Measurements from ENCODE around the gene DENND5B. TPM values are rescaled to one million over a fixed set of nuclear protein-coding genes. Genes with fewer than 3 reads are reported as not detected.
A peak's percentile ranks its signal among the peaks of the same experiment; 100 is the strongest.

DENND5B gene
- total RNA-seq, 1 experiment from 2014 or later: 13.8 TPM

DNA sequence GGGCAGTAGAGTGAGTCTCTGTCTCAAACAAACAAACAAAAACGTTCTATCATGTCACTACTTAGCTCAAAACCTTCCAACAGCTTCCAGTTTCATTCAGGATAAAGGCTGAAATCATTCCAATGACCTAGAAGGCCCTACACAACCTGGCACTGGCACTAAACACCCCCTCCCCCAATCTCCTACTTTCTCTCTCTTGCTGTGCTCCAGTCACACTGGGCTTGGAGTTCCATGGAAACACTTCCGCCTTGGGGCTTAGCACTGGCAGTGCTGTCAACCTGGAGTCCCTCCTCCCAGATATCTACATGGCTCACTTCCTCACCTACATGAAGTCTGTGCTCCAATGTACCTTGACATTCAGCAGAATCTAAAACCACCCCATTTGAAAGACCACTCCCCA is 199.9 kb downstream of the DENND5B start:
- ChIA-PET CTCF (no interaction called here), POLR2A (interaction anchor here (1.0 kb wide), 1 partner anchor 65 kb away, joined by 3 read pairs; the partner anchor contains the start of gene SINHCAF)
- no peak for DNase-seq (ENCODE audit: low spot score)
- no peaks in the 10 kb centered on the region for H3K27me3 Mint-ChIP-seq (ENCODE audit: low read depth)
- H3K4me3 Mint-ChIP-seq: no peak overlapping the region
- no peaks in the 10 kb centered on the region for H3K36me3 Mint-ChIP-seq
- H3K9me3 Mint-ChIP-seq: no peaks in the 10 kb centered on the region
- no peak for ATAC-seq
- peak overlapping the region; percentile 77 for H3K27ac Mint-ChIP-seq
- peaks cover 46% of the 10 kb centered on the region for H3K4me1 Mint-ChIP-seq
- TF ChIP-seq ZNF532 (CRISPR knock-in tag; IDR thresholded peaks at IDR 0.05; ENCODE audit: borderline replicate concordance): no peak
- no peak for TF ChIP-seq ELF4 (CRISPR knock-in tag; IDR thresholded peaks at IDR 0.05; ENCODE audit: low read depth)
- no peak for TF ChIP-seq ZBTB21 (CRISPR knock-in tag; IDR thresholded peaks at IDR 0.05; ENCODE audit: borderline replicate concordance)
- no peak for TF ChIP-seq ZNF232 (CRISPR knock-in tag; IDR thresholded peaks at IDR 0.05)
- TF ChIP-seq NR1H2 (CRISPR knock-in tag; IDR thresholded peaks at IDR 0.05): no peak
- no peak for TF ChIP-seq FOXP4 (CRISPR knock-in tag; IDR thresholded peaks at IDR 0.05)
- TF ChIP-seq ATF1 (CRISPR knock-in tag; IDR thresholded peaks at IDR 0.05): no peak
- no peak for TF ChIP-seq HMGA2 (CRISPR knock-in tag; IDR thresholded peaks at IDR 0.05)
- no peak for TF ChIP-seq FOXP1 (CRISPR knock-in tag; IDR thresholded peaks at IDR 0.05; ENCODE audit: borderline replicate concordance)
- TF ChIP-seq, protein P1, sequence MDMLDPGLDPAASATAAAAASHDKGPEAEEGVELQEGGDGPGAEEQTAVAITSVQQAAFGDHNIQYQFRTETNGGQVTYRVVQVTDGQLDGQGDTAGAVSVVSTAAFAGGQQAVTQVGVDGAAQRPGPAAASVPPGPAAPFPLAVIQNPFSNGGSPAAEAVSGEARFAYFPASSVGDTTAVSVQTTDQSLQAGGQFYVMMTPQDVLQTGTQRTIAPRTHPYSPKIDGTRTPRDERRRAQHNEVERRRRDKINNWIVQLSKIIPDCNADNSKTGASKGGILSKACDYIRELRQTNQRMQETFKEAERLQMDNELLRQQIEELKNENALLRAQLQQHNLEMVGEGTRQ (CRISPR knock-in tag; IDR thresholded peaks at IDR 0.05): no peak
- TF ChIP-seq IRF2 (CRISPR knock-in tag; IDR thresholded peaks at IDR 0.05; ENCODE audit: borderline replicate concordance, low read depth): no peak
- TF ChIP-seq MYBL2 (CRISPR knock-in tag; IDR thresholded peaks at IDR 0.05): no peak
- no peak for TF ChIP-seq SMAD3 (CRISPR knock-in tag; IDR thresholded peaks at IDR 0.05; ENCODE audit: borderline replicate concordance)
- no peak for TF ChIP-seq NR2C2 (CRISPR knock-in tag; IDR thresholded peaks at IDR 0.05)
- TF ChIP-seq ZNF423 (CRISPR knock-in tag; IDR thresholded peaks at IDR 0.05): no peak

DNA sequence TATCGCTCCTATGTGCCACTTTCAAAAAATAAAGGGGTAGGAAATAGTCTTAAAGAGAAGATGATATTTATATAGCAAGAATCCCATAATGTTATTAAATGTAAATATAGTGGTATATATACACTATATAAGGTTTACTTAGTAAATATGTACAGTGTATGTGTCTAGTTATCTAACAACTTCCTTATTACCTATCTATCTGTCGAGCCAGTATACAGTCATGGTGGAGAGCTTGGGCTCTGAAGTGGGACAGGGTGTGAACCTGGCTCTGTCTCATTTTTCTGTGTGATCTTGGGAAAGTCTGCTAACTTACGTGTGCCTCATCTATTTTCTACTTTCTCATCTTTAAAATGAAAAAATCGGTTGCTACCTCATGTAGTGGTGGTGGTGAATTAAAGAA is 202.2 kb downstream of the DENND5B start:
- no peaks in the 10 kb centered on the region for H3K9me3 Mint-ChIP-seq
- DNase-seq (ENCODE audit: low spot score) (no peak), ATAC-seq (no peak)
- H3K36me3 Mint-ChIP-seq: no peaks in the 10 kb centered on the region
- ChIA-PET POLR2A (interaction anchor here (0.7 to 3.8 kb wide), 2 partner anchors 63 to 1243 kb away, joined by 3 to 53 read pairs; partner anchors contain the start of gene SINHCAF), CTCF (interaction anchor here (1.0 kb wide), 1 partner anchor 15 kb away, joined by 3 read pairs; no protein-coding TSS in a partner anchor)
- H3K27ac Mint-ChIP-seq: peak overlapping the region; percentile 83
- H3K27me3 Mint-ChIP-seq (ENCODE audit: low read depth): no peaks in the 10 kb centered on the region
- no peak overlapping the region for H3K4me3 Mint-ChIP-seq
- H3K4me1 Mint-ChIP-seq: peaks cover 69% of the 10 kb centered on the region
- TF ChIP-seq, protein P2, sequence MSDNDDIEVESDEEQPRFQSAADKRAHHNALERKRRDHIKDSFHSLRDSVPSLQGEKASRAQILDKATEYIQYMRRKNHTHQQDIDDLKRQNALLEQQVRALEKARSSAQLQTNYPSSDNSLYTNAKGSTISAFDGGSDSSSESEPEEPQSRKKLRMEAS (CRISPR knock-in tag; IDR thresholded peaks at IDR 0.05): no peak
- no peak for TF ChIP-seq USF1 (CRISPR knock-in tag; IDR thresholded peaks at IDR 0.05)
- TF ChIP-seq, protein P3, sequence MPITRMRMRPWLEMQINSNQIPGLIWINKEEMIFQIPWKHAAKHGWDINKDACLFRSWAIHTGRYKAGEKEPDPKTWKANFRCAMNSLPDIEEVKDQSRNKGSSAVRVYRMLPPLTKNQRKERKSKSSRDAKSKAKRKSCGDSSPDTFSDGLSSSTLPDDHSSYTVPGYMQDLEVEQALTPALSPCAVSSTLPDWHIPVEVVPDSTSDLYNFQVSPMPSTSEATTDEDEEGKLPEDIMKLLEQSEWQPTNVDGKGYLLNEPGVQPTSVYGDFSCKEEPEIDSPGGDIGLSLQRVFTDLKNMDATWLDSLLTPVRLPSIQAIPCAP (CRISPR knock-in tag; IDR thresholded peaks at IDR 0.05): no peak
- no peak for TF ChIP-seq NFATC4 (CRISPR knock-in tag; IDR thresholded peaks at IDR 0.05)
- TF ChIP-seq CTCF (IDR thresholded peaks at IDR 0.05): no peak
- TF ChIP-seq ATF3 (CRISPR knock-in tag; conservative IDR thresholded peaks at IDR 0.05): no peak
- no peak for TF ChIP-seq E2F4 (CRISPR knock-in tag; IDR thresholded peaks at IDR 0.05; ENCODE audit: borderline replicate concordance, low read depth)
- no peak for TF ChIP-seq ZNF317 (CRISPR knock-in tag; IDR thresholded peaks at IDR 0.05; ENCODE audit: borderline replicate concordance, low read depth)
